ENCODE results near the gene NFYC. TPM values are rescaled to one million over a fixed set of nuclear protein-coding genes. Genes with fewer than 3 reads are reported as not detected.

The NFYC gene
- total RNA-seq, 1 experiment from 2014 or later: 63.3 TPM

- H3K79me2 ChIP-seq (ENCODE audit: insufficient read depth, low read length): peaks cover 93% of the 10 kb centered on the region
- RAD21 ChIA-PET (ENCODE audit: low non-redundant PET in 1 of 2, low total read pairs in 2 of 2, uncharacterized antibody in 2 of 2, unreplicated experiment in 2 of 2): interaction anchor here in 1 of 2 experiments (0.7 kb wide), 1 partner anchor 90 kb away, joined by 4 read pairs; no protein-coding TSS in a partner anchor
Observed at GRCh38 chr1:40720493-40720892, 29.0 kb downstream of the NFYC start.

More at GRCh38 chr1:40720493-40720892, 29.0 kb downstream of the NFYC start:
- DNase-seq (ENCODE audit: low read depth, low spot score) (no peak), ATAC-seq (no peak)
- Histone ChIP-seq H3K36me3 (ENCODE audit: control insufficient read depth in 1 of 2, insufficient read depth in 2 of 2, low read length in 2 of 2) (no peaks in the 10 kb centered on the region), H3K9me2 (ENCODE audit: insufficient read depth) (no peaks in the 10 kb centered on the region), H2AFZ (ENCODE audit: low read depth, low read length, poor library complexity, severe bottlenecking) (no peak overlapping the region), H3K9me3 (ENCODE audit: control insufficient read depth in 1 of 2, insufficient read depth in 1 of 2, low read depth in 1 of 2, low read length in 2 of 2) (no peaks in the 10 kb centered on the region), H3K4me2 (ENCODE audit: low read length) (no peak overlapping the region), H3K27me3 (ENCODE audit: insufficient read depth, low read length) (no peaks in the 10 kb centered on the region), H3K9ac (ENCODE audit: low read length) (no peak overlapping the region), H4K20me1 (ENCODE audit: insufficient read depth) (peaks cover 9% of the 10 kb centered on the region), H3K4me1 (ENCODE audit: control insufficient read depth in 1 of 2, insufficient read depth in 2 of 2, low read length in 2 of 2) (no peaks in the 10 kb centered on the region), H3K4me3 (replicated peaks in 1 of 2; ENCODE audit: low read depth in 1 of 2, low read length in 2 of 2) (no peak overlapping the region), H3K27ac (ENCODE audit: low read depth, low read length) (no peak overlapping the region)
- POLR2A ChIA-PET: no interaction called here
- intact Hi-C loops (cut with micrococcal nuclease): no loop called here
- BruUV-seq (replicated peaks): no TSS peak
- CTCF ChIA-PET: no interaction called here
- TF ChIP-seq TCF7L2 (IDR thresholded peaks at IDR 0.05; ENCODE audit: borderline replicate concordance, extremely low read depth, insufficient read depth, insufficient read length) (no peak), POLR2AphosphoS5 (IDR thresholded peaks at IDR 0.05; ENCODE audit: low read depth, low read length) (no peak), FOSL1 (IDR thresholded peaks at IDR 0.05; ENCODE audit: low read depth) (no peak), REST (IDR thresholded peaks at IDR 0.05; ENCODE audit: low read depth) (no peak), EZH2phosphoT487 (IDR thresholded peaks at IDR 0.05; ENCODE audit: borderline replicate concordance) (no peak), ZBTB33 (IDR thresholded peaks at IDR 0.05; ENCODE audit: extremely low read depth, insufficient replicate concordance, low read length) (no peak), ZFX (IDR thresholded peaks at IDR 0.05) (no peak), ZNF274 (IDR thresholded peaks at IDR 0.05; ENCODE audit: low read depth, low read length) (no peak), YY1 (IDR thresholded peaks at IDR 0.05; ENCODE audit: extremely low read depth, insufficient replicate concordance, low read depth, low read length) (no peak), CEBPB (IDR thresholded peaks at IDR 0.05; ENCODE audit: low read depth) (no peak), JUND (IDR thresholded peaks at IDR 0.05) (no peak), CBX3 (IDR thresholded peaks at IDR 0.05; ENCODE audit: low read depth) (no peak), SIN3A (IDR thresholded peaks at IDR 0.05; ENCODE audit: low read depth) (no peak), ELF1 (IDR thresholded peaks at IDR 0.05; ENCODE audit: borderline replicate concordance, low read depth) (no peak), EGR1 (IDR thresholded peaks at IDR 0.05; ENCODE audit: low read depth) (no peak), RAD21 (IDR thresholded peaks at IDR 0.05; ENCODE audit: low read depth) (no peak), EZH2 (IDR thresholded peaks at IDR 0.05) (no peak)
- TF ChIP-seq, protein P1, sequence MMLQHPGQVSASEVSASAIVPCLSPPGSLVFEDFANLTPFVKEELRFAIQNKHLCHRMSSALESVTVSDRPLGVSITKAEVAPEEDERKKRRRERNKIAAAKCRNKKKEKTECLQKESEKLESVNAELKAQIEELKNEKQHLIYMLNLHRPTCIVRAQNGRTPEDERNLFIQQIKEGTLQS (IDR thresholded peaks at IDR 0.05): no peak
- TF ChIP-seq, protein P2, sequence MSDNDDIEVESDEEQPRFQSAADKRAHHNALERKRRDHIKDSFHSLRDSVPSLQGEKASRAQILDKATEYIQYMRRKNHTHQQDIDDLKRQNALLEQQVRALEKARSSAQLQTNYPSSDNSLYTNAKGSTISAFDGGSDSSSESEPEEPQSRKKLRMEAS (IDR thresholded peaks at IDR 0.05): no peak
